ENCODE data around the gene PRXL2A.
"Not testable (repeated sequence)": the region's sequence is repeated elsewhere in the genome, so short reads cannot be mapped to it uniquely, and the experiment has no call there.

Gene PRXL2A

GRCh38 chr10:80411681-80412220 lies 3.4 kb downstream of the PRXL2A start:
- no peak for DNase-seq

- no peak for DNase-seq
Measured at GRCh38 chr10:80412486-80412885, 4.1 kb downstream of the PRXL2A start.

GRCh38 chr10:80413271-80413996 lies 5.1 kb downstream of the PRXL2A start:
- no peak for DNase-seq

GRCh38 chr10:80414142-80414895 lies 6.0 kb downstream of the PRXL2A start:
- peak; percentile 27 for DNase-seq

- no peak for DNase-seq
Measured at GRCh38 chr10:80415734-80416478, 7.6 kb downstream of the PRXL2A start.

- no peak for DNase-seq
Measured at GRCh38 chr10:80416479-80417098, 8.2 kb downstream of the PRXL2A start.

GRCh38 chr10:80417256-80417655 lies 8.9 kb downstream of the PRXL2A start:
- DNase-seq = not testable (repeated sequence)

GRCh38 chr10:80421050-80421706 lies 12.8 kb downstream of the PRXL2A start:
- no peak for DNase-seq

GRCh38 chr10:80421707-80422536 lies 13.6 kb downstream of the PRXL2A start:
- DNase-seq = no peak

- no peak for DNase-seq
Measured at GRCh38 chr10:80425901-80426300, 17.6 kb downstream of the PRXL2A start.

GRCh38 chr10:80427541-80427940 lies 19.2 kb downstream of the PRXL2A start:
- no peak for DNase-seq

- no peak for DNase-seq
Measured at GRCh38 chr10:80429521-80429973, 21.2 kb downstream of the PRXL2A start.

GRCh38 chr10:80433134-80433533 lies 24.8 kb downstream of the PRXL2A start:
- DNase-seq = no peak

- no peak for DNase-seq
Measured at GRCh38 chr10:80436446-80437098, 28.2 kb downstream of the PRXL2A start.

GRCh38 chr10:80437227-80437626 lies 28.9 kb downstream of the PRXL2A start:
- no peak for DNase-seq

- DNase-seq = no peak
Measured at GRCh38 chr10:80441831-80442230, 33.5 kb downstream of the PRXL2A start.

GRCh38 chr10:80442879-80443278 lies 34.5 kb downstream of the PRXL2A start:
- DNase-seq = no peak

GRCh38 chr10:80443531-80443974 lies 35.2 kb downstream of the PRXL2A start:
- DNase-seq = peak; percentile 49

GRCh38 chr10:80444124-80444523 lies 35.8 kb downstream of the PRXL2A start:
- no peak for DNase-seq

- DNase-seq = peak; percentile 52
Measured at GRCh38 chr10:80444646-80445319, 36.4 kb downstream of the PRXL2A start.

Data from NCI-H1694 (cell line).